ENCODE measurements around the gene ORC4.

Gene ORC4

DNA sequence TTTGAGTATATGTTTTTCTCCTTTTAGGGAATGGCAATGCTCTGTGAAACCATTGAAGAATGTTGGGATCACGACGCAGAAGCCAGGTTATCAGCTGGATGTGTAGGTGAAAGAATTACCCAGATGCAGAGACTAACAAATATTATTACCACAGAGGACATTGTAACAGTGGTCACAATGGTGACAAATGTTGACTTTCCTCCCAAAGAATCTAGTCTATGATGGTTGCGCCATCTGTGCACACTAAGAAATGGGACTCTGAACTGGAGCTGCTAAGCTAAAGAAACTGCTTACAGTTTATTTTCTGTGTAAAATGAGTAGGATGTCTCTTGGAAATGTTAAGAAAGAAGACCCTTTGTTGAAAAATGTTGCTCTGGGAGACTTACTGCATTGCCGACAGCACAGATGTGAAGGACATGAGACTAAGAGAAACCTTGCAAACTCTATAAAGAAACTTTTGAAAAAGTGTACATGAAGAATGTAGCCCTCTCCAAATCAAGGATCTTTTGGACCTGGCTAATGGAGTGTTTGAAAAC, 93.4 kb downstream of the ORC4 start:
- no peak for DNase-seq

DNA sequence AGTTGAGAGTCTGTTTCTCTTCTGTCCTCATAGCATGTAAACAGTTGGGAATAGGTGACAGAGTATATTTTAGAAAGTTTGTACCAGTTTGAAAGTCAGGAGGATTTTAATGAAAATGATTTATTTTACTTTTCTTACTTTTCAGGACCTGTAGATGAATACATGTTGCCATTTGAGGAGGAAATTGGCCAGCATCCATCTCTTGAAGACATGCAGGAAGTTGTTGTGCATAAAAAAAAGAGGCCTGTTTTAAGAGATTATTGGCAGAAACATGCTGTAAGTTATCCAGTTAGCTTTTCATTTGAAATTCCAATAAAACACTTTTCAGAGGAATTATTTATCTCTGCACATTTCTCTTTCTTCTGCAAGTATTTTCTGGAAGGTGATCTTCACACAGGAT, 94.7 kb downstream of the ORC4 start:
- DNase-seq: no peak

DNA sequence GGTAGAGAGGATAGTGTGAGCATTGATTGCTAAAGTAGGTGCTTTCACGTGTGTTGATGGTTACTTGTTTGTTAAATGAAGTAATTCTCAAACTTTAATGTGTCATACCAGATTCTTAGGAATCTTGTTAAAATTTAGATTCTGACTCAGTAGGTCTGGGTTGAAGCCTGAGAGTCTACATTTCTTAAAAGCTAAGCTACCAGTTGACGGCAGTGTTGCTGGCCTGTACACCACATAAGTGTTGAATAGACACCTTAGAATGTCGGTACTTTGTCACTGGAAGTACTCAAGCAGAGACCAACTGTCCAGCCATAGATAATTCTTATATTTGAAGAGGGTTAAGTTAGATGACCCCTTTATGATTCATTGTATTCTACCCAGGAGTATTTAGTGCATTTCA, 95.9 kb downstream of the ORC4 start:
- no peak for DNase-seq

DNA sequence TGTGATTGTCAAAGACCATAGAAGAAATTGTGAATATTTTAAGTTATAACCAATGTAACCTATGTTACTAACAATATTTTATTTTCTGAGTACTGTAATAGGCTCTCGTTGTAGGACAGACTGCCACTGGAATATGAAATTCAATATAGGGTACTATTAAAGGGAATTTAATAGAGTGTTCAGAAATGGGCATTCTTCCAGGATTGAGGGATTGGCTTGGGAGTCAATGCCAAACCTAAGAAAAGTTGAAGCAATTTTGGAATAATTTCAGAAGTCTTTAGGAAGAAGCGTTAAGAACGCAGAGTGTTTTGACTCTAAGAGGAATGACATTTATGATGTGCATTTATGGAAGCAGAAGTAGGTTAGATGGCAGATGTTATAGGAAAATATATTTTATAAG, 96.7 kb downstream of the ORC4 start:
- no peak for DNase-seq

DNA sequence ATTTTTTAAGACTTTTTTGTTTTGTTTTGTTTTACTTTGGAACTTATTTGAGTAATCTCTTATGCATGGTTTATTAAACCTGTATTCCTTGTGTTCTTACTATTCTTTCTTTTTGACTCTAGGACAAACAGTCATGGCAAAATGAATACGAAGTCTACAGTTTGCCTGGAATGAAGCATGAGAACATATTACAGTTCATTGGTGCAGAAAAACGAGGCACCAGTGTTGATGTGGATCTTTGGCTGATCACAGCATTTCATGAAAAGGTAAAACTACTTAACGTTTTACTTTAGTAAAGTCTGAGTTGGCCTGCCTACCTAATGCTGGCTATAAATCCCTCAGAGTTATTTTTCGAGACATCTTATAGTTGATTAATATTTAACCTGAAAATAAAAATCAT, 103.4 kb downstream of the ORC4 start:
- no peak for DNase-seq

DNA sequence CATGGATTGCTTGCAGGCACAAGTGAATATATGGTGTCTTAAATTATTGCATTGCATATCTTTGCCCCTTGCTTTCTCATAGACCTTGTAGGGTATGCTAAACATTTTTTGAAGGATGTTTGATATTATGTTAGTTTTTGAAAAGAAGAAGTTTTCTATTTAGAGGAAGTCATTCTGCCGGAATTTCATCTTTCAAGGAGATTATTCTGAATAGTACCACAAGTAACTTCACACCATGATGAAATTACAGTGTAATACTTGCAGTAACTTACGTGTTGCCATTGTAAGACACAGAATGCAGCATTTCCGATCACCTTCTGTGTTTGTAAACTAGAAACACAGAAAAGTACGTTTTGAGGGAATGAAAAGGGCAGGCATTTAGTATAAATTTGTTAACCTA, 103.8 kb downstream of the ORC4 start:
- DNase-seq: no peak

DNA sequence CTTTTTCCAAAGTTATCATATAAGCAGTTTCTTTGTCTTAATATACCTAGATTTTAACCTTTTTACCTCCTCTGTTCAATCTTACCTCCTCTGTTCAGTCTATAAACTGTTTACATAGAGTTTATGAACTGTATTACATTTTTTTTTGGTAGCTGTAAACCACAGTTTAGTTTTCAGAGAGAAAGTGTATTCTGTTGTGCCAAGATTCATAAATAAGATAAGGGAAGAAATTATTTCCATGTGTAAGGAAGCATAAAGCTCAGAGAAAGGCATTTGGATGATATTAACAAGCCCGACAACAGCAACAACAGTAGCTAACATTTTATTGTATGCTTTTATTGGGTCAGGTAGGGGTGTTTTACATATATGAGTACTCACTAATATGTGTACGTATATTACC, 104.5 kb downstream of the ORC4 start:
- no peak for DNase-seq

DNA sequence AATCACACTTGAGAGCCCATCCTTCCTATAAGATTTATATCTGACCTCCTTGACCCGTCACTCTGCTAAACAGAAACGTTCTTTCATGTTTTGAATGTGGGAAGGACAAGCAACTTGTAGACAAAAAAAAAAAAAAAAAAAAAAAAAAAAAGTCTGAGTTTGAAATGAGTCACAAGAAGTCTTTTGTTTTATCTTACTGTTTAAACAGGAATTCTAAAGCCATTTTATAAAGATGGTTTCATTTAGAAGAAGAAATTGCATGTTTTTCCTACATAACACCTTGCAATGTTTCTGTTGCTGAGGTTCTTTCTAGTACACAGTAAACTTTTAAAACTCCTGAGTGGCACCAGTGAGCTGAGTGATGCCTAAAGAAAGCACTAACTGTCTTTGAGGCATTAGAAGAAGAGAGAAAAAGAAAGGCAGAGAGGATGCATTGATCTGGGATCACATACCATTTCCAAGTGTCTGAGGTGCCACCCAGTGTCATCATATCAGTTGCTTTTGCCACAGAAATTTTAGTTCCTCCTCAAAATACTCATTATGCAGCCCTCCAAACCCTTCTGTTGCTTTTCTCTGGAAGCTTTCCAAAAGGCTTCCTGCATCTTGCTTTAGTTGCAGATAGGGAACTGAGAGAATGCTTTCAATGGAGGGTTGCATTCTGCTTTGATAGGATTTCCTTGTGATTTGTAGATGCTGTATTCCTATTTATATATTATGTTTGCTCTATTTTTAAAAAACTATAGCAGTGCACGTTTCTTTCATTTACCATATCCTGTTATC, 106.6 kb downstream of the ORC4 start:
- DNase-seq: peak; percentile 12

DNA sequence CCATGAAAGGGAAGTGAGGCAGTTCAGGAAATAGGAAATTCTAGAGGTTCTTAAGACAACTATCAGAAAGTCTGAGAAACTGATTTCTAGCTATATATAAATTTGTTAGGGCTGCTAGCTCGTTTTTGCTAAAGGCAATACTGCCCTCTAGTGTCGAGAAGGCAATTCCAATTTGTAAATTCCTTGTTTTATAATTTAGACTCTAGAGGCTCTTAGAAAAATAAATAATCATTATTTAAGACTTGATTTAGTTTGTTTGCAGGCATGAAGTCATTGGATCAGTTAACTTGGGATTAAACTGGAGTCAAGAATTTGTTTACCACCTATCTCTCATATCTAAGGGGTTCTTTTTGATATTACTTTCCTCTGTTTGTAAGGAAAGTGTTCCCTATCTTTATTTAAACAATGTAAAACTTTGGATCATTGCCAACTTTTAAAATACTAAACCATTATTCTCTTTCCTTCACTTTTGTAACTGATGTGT, 109.5 kb downstream of the ORC4 start:
- DNase-seq: peak; percentile 24

DNA sequence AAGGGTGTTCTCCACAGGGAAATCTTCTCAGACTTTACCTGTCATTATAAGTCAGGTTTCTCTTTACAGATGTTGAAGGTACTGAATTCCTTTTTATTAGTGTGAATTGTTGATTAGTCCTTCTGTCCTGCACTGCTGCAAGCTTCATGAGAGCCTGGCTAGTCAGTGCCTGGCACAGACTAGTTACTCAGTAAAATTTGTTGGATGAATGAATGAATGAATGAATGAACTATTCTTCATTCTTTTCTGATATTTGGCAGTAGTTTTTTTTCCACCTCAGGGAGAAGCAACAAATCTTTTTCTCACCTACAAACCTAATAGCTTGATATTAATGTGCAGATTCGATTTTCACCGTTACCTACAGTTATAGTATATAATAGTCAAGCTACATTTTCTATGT, 111.4 kb downstream of the ORC4 start:
- no peak for DNase-seq

DNA sequence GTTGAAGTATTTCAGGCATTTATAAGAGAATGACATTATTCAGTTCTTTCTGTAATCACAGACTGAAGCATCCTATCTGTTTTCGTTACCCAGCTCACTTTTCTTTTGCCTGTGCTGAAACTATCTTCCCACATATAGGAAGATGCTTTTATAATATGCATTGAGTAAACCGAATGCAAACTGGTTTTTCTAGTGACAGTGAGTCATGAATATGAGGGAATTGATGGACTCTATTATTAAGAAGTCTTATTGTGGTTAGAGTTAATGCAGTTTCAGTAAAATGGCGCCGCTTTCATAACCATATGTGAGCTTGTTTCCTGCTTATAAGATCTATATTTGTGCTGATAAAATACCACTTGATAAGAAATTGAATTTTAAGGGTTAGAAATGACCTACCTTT, 116.5 kb downstream of the ORC4 start:
- DNase-seq: no peak

DNA sequence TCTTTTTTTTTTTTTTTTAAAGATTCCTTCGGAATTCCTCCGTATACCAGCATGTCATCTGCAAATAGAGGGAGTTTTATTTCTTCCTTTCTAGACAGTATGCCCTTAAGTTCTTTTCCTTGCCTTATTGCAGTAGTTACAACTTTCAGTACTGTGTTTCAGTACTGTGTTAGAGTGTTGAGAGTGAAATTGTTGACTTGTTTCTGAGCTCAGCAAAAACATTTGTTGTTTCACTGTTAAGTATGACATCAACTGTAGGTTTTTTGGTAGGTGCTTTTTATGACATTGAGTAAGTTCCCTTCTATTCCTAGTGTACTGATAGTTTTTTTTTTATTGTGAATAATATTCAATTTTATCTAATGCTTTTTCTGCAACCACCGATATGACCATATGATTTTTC, 131.9 kb downstream of the ORC4 start:
- no peak for DNase-seq

DNA sequence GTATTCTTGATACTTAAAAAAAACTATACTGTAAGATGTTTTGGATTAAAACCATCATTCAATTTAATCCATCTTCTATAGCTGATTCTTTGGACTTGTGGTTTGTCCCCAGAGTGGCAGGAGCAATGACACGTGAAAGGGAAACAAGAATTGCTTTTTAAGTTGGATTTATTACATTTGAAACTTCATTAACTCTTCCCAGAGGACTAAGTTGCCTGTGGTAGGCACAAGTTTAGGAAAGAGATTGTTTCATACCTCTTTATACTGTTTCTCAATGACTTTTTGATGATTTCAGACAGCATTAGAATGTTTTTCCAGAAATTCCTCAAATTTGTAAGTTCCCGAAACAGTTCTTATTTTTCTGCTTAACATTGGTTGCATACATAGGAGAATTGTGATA, 134.4 kb downstream of the ORC4 start:
- DNase-seq: no peak

DNA sequence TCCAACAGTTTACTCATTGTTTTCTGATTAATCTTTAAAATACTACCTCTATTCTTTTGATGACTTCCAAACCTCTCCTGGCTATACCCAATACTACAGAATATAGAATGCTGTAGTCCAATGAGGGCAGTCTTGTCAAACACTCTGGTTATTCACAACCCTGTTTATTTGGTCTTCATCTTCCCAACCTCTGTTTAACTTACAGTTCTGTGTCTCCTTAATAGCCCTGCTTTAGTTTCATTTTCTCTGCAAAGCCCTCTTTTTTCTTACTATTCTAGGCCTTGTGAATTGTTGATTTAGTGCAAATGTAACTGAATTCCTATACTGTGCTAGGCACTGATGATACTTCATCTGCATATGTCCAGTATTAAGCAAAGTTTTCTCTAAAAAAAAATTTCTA, 135.7 kb downstream of the ORC4 start:
- DNase-seq: no peak

DNA sequence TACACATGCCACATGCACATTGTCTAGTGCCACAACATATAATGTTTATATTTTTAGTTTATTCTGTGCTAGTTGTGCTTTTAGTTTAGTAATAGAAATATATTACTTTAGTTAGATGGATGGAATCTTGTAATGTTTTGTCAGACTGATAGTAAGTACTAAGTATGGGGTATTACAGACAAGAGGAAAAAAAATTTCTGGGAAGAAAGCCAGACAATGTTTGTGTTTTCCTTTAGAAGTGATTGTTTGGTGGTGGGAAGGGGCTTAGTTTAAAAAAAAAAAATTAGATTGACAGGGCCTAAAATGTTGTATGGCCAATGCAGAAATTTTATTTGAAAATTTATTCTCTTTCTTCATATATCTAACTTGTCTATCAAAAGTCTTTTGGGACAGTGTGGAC, 137.9 kb downstream of the ORC4 start:
- DNase-seq: no peak

All from GDM1 (cell line).